HG03460 (cell line): Measurements from ENCODE around the gene LPO.

Experiments used
- ATAC-seq: cut with Tn5 transposase; IDR thresholded peaks from one replicate; pipeline ENCODE4 v1.9.1; 2021; ENCODE audit not compliant: unreplicated experiment

Gene LPO

GRCh38 chr17:58315750-58316149 is 77.4 kb downstream of the LPO start:
- no peak for ATAC-seq

- ATAC-seq: no peak
These were observed 78.0 kb downstream of the LPO start for GRCh38 chr17:58316260-58316960.

- ATAC-seq: peak; percentile 69
These were observed 79.2 kb downstream of the LPO start for GRCh38 chr17:58317421-58318064.

- ATAC-seq: peak; percentile 15
These were observed 79.7 kb downstream of the LPO start for GRCh38 chr17:58318065-58318481.
